HG03469 (cell line): ENCODE data around the gene VWA8.
"Not testable (repeated sequence)": the region's sequence is repeated elsewhere in the genome, so short reads cannot be mapped to it uniquely, and the experiment has no call there.

ENCODE experiments used
- ATAC-seq: cut with Tn5 transposase; IDR thresholded peaks from one replicate; pipeline ENCODE4 v1.9.1; 2021; ENCODE audit warnings: mild to moderate bottlenecking, moderate library complexity, moderate number of reproducible peaks; ENCODE audit not compliant: unreplicated experiment

VWA8 gene

GRCh38 chr13:41969072-41969471, 8.2 kb upstream of the VWA8 start:
- no peak for ATAC-seq

- ATAC-seq: no peak
These were observed 5.8 kb upstream of the VWA8 start for GRCh38 chr13:41966671-41967070.

- ATAC-seq: no peak
These were observed 2.1 kb upstream of the VWA8 start for GRCh38 chr13:41962994-41963393.

- no peak for ATAC-seq
These were observed 504 bp upstream of the VWA8 start for GRCh38 chr13:41961466-41961760.

GRCh38 chr13:41960211-41960636, 685 bp downstream of the VWA8 start:
- ATAC-seq: no peak

GRCh38 chr13:41956272-41956671, 4.6 kb downstream of the VWA8 start:
- no peak for ATAC-seq

GRCh38 chr13:41955605-41956004, 5.3 kb downstream of the VWA8 start:
- no peak for ATAC-seq

- no peak for ATAC-seq
These were observed 6.7 kb downstream of the VWA8 start for GRCh38 chr13:41954226-41954625.

- no peak for ATAC-seq
These were observed 8.2 kb downstream of the VWA8 start for GRCh38 chr13:41952749-41953148.

GRCh38 chr13:41949104-41949503, 11.8 kb downstream of the VWA8 start:
- ATAC-seq: not testable (repeated sequence)

GRCh38 chr13:41945926-41946325, 15.0 kb downstream of the VWA8 start:
- ATAC-seq: no peak

- no peak for ATAC-seq
These were observed 16.1 kb downstream of the VWA8 start for GRCh38 chr13:41944635-41945397.

- ATAC-seq: no peak
These were observed 16.7 kb downstream of the VWA8 start for GRCh38 chr13:41944229-41944628.

GRCh38 chr13:41942462-41943094, 18.3 kb downstream of the VWA8 start:
- no peak for ATAC-seq

- ATAC-seq: no peak
These were observed 19.7 kb downstream of the VWA8 start for GRCh38 chr13:41941174-41941573.

GRCh38 chr13:41939398-41939797, 21.5 kb downstream of the VWA8 start:
- ATAC-seq: no peak

- ATAC-seq: no peak
These were observed 22.0 kb downstream of the VWA8 start for GRCh38 chr13:41938918-41939317.

GRCh38 chr13:41937388-41937787, 23.5 kb downstream of the VWA8 start:
- ATAC-seq: no peak

- no peak for ATAC-seq
These were observed 25.4 kb downstream of the VWA8 start for GRCh38 chr13:41935501-41935900.

- ATAC-seq: no peak
These were observed 25.9 kb downstream of the VWA8 start for GRCh38 chr13:41934994-41935393.

GRCh38 chr13:41934120-41934519, 26.8 kb downstream of the VWA8 start:
- ATAC-seq: no peak

- ATAC-seq: no peak
These were observed 29.6 kb downstream of the VWA8 start for GRCh38 chr13:41931337-41931736.

- ATAC-seq: no peak
These were observed 30.8 kb downstream of the VWA8 start for GRCh38 chr13:41930154-41930553.
